ENCODE results near the gene SCN1B.

SCN1B gene

GRCh38 chr19:35053667-35054293, 23.5 kb downstream of the SCN1B start:
- DNase-seq (ENCODE audit: low read depth), result no peak

- no peak for DNase-seq (ENCODE audit: low read depth)
Measured at GRCh38 chr19:35054626-35055025, 24.4 kb downstream of the SCN1B start.

- no peak for DNase-seq (ENCODE audit: low read depth)
Measured at GRCh38 chr19:35055715-35056179, 25.5 kb downstream of the SCN1B start.

- DNase-seq (ENCODE audit: low read depth), result no peak
Measured at GRCh38 chr19:35056513-35057063, 26.3 kb downstream of the SCN1B start.

- no peak for DNase-seq (ENCODE audit: low read depth)
Measured at GRCh38 chr19:35058370-35058769, 28.1 kb downstream of the SCN1B start.

- DNase-seq (ENCODE audit: low read depth), result no peak
Measured at GRCh38 chr19:35059006-35059798, 28.9 kb downstream of the SCN1B start.

- no peak for DNase-seq (ENCODE audit: low read depth)
Measured at GRCh38 chr19:35059799-35060091, 29.5 kb downstream of the SCN1B start.

GRCh38 chr19:35060160-35060855, 30.0 kb downstream of the SCN1B start:
- DNase-seq (ENCODE audit: low read depth), result no peak

GRCh38 chr19:35061583-35062373, 31.5 kb downstream of the SCN1B start:
- DNase-seq (ENCODE audit: low read depth), result no peak

- DNase-seq (ENCODE audit: low read depth), result no peak
Measured at GRCh38 chr19:35062942-35063341, 32.7 kb downstream of the SCN1B start.

GRCh38 chr19:35063940-35064818, 33.9 kb downstream of the SCN1B start:
- peak; percentile 62 for DNase-seq (ENCODE audit: low read depth)

- DNase-seq (ENCODE audit: low read depth), result no peak
Measured at GRCh38 chr19:35065574-35065973, 35.3 kb downstream of the SCN1B start.

- no peak for DNase-seq (ENCODE audit: low read depth)
Measured at GRCh38 chr19:35066121-35066520, 35.9 kb downstream of the SCN1B start.

GRCh38 chr19:35066691-35067563, 36.7 kb downstream of the SCN1B start:
- peak; percentile 55 for DNase-seq (ENCODE audit: low read depth)

GRCh38 chr19:35068941-35069634, 38.8 kb downstream of the SCN1B start:
- no peak for DNase-seq (ENCODE audit: low read depth)

- no peak for DNase-seq (ENCODE audit: low read depth)
Measured at GRCh38 chr19:35069696-35070095, 39.4 kb downstream of the SCN1B start.

- no peak for DNase-seq (ENCODE audit: low read depth)
Measured at GRCh38 chr19:35070471-35070870, 40.2 kb downstream of the SCN1B start.

- DNase-seq (ENCODE audit: low read depth), result no peak
Measured at GRCh38 chr19:35073516-35073915, 43.2 kb downstream of the SCN1B start.

GRCh38 chr19:35073941-35074340, 43.7 kb downstream of the SCN1B start:
- DNase-seq (ENCODE audit: low read depth), result no peak
